Measurements from ENCODE around the gene SLIT3.

DNA sequence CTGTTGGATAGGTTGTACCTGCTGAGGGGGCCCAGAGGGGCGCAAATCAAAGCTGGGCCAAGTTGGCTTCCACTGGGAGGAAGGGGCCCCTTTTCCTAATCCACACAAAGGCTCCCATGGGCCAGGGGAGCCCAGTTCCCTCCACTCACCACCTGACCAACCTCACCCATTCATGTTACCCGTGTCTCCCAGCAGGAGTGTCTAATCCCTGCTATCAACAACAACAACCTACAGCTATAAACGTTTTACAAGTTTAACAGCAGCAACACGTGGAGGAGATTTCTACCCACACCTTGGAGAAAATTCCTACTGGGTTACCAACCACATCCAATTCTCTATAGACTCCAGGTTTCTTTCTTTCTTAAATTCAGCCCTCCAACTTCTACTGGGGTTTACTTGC, 216.2 kb downstream of the SLIT3 start:
- TF ChIP-seq, protein P1, sequence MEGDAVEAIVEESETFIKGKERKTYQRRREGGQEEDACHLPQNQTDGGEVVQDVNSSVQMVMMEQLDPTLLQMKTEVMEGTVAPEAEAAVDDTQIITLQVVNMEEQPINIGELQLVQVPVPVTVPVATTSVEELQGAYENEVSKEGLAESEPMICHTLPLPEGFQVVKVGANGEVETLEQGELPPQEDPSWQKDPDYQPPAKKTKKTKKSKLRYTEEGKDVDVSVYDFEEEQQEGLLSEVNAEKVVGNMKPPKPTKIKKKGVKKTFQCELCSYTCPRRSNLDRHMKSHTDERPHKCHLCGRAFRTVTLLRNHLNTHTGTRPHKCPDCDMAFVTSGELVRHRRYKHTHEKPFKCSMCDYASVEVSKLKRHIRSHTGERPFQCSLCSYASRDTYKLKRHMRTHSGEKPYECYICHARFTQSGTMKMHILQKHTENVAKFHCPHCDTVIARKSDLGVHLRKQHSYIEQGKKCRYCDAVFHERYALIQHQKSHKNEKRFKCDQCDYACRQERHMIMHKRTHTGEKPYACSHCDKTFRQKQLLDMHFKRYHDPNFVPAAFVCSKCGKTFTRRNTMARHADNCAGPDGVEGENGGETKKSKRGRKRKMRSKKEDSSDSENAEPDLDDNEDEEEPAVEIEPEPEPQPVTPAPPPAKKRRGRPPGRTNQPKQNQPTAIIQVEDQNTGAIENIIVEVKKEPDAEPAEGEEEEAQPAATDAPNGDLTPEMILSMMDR (IDR thresholded peaks at IDR 0.05; ENCODE audit: low read depth, low read length, poor library complexity, severe bottlenecking) = no peak
- TF ChIP-seq EZH2phosphoT487 (IDR thresholded peaks at IDR 0.05; ENCODE audit: borderline replicate concordance, low read length) = no peak

Measured in DOHH2 (cell line).